Stimulated activated CD4-positive, alpha-beta T cell treated with anti-CD3 and anti-CD28 coated beads, Interleukin-1b, Interleukin-23, amount 100 ng/mL, for 48 hours (primary cell): ENCODE measurements around the gene HSFX2.
"Not testable (repeated sequence)": the region's sequence is repeated elsewhere in the genome, so short reads cannot be mapped to it uniquely, and the experiment has no call there.

Experiments
- DNase-seq: peaks from one replicate; pipeline ENCODE4 v3.0.0-alpha.2; 2020

The HSFX2 gene

DNA sequence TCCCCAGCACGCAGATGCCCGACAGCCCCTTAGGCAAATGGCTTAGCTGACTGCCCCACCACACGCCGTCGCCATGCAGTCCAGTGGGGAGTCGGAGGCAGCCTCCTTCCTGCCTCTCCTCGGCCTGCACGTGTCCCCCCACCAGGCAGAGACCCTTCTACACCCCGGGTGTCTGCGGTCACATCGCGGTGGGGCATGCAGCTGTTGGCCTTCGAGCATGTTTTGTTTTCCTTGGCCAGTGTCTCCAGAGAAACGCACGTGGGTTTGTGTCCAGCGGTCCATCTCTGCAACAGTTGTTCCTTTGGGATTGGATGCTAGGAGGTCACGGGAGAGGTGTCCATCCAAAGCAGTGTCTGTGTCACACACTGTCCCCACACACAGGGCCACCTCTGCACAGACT is at the start of gene HSFX2:
TSS of gene HSFX2 (minus strand) at position 101 of the 400 bp plus-strand sequence. CDS start 614 bp downstream, outside the sequence.
- DNase-seq = not testable (repeated sequence)

- no peak for DNase-seq
Observed at GRCh38 chrX:149643496-149643895, 48.4 kb upstream of the HSFX2 start.

GRCh38 chrX:149641835-149642234 is 46.7 kb upstream of the HSFX2 start:
- DNase-seq = no peak

DNA sequence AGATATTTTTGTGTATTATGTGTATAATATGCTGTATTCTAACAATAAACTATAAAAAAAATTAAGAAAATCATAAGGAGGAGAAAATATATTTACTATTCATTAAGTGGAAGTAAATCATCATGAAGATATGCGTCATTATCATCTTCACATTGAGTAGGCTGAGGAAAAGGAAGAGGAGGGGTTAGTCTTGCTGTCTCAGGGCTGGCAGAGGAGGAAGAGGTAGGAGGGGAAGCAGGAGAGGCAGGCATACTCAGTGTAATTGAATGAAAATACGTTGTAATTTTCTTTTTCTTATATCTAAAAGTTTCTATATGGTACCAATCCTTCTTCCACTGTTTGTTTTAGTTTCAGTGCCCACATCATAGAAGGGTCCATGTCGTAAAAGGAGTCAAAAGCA is 46.3 kb upstream of the HSFX2 start:
- DNase-seq = no peak

DNA sequence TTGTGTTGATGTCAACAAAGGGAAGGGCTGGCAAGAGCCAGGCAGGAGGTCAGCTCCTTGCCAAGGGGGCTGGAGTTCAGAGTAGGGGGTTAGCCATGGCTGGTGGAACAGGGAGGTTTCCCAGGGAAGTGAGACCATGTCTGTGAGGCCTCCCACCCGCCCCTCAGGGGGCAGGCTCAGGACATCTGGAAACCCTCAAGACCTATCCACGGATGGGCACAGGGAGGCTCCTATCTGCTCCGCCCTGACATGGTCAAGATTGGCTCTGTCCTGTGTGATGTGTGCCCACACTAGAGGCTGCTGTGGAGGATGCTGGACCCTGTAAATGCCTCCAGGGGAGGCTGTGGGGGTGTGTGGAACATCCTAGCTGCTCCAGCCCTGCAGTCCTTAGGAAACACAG is 44.5 kb upstream of the HSFX2 start:
- no peak for DNase-seq

DNA sequence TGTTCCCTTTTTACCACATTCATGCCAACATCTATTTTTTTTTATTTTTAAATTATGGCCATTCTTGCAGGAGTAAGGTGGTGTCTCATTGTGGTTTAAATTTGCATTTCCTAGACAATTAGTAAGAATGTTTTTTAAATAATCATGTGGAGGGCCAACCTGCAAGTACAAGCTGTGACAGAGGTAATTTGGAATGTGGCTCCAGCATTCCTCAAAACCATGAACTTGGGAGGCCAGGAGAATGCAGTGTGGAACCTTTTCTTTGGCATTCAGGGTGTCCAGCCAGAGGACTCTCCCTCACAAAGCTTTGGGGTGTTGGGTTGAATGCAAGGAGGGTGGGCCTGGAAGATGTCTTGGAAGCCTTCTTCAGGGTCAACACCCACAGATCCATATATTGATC is 43.7 kb upstream of the HSFX2 start:
- DNase-seq = no peak

DNA sequence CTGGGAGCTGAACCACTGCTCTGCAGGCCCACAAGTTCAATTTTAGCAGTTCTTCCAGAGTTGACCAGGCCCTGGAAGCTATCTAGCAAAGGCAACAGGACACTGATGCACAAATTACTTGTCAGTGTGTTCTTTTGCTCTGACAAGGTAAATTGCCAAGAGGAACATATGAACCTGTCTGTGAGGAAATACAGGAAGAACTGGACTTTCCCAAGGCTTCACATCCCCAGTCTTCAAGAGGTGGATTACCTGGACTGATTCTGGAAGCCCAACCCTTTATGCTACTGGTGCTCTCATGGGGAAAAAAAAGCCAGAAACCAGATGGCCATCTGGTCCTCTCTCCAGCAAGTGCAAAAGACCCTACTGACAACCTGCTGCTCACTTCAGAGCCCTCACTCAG is 38.4 kb upstream of the HSFX2 start:
- DNase-seq = no peak

DNA sequence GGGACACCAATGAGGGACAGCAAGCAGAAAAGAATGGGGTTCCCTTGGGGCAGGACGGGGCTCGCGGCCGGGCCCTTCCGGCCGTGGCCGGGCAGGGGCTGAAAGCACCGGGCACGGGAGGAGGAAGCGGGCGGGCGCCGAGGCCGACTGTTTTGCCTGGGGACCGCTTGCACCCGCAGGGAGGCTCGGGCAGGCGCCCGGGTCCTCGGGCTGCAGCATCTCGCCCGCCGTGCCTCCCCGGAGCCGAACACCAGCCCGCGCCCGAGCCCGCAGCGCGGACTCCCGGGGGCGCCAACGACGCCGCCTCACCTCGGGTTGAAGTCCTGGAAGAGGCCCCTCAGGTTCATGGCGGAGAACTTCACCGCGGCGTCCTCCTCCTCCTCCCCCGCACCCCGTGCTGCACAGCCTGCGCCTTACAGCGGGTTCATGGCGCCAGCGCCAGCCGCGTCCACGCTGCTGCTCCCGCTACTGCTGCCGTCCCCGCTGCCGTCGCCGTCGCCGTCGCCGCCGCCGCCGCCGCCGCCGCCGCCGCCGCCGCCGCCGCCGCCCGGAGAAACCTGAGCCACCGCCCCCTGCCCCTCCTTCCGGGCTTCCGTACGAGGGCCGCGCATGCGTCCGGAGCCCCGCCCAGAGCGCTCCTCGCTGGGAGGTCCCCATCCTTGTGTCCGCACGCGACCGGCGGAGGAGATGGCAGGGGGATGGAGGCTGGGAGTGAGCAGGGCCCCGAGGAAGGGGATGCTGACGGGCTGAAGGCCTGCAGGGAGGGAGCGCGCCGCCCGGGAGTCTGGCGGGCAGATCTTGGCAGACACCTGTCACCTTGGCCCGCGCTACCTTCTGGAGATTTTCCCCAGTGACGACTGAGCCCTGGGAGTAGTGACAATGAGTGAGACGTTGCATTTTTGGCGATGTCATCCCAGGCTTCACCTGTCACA is 36.4 kb upstream of the HSFX2 start, which contains the start of gene TMEM185A:
TSS of gene TMEM185A (minus strand) at position 559 of the 932 bp plus-strand sequence. CDS start at position 347, 212 bp downstream.
- DNase-seq = peak; percentile 73

GRCh38 chrX:149630681-149631233 is 35.6 kb upstream of the HSFX2 start:
- no peak for DNase-seq

DNA sequence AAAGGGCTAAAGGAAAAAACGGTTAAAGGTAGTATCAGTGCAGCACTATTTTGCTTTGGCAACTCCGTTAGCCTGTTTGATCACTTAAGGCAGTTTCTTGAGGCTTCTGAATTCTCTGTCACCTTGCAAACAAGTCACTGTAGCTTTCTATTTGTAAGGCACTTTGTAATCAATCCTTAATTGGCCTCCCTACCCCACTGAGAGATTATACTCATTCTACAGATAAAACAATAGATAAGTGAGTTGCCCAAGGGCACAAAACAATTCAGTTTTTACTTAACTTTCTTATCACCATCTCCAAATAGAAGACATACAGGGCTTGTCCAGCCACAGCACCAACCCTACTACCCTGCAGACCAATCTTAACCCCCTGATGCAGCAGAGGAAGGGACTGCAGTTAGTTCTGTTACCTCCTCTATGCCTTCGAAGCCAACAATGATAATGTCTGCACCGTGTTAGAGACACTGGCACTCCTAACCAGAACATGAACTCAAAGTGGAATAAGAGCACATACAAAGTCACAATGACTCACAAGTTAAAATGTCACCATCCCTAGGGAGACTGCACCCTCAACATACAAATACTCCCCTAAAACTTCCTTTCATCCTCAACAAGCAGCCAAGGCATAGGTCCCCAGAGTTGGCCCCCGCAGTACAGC is 34.7 kb upstream of the HSFX2 start:
- no peak for DNase-seq

DNA sequence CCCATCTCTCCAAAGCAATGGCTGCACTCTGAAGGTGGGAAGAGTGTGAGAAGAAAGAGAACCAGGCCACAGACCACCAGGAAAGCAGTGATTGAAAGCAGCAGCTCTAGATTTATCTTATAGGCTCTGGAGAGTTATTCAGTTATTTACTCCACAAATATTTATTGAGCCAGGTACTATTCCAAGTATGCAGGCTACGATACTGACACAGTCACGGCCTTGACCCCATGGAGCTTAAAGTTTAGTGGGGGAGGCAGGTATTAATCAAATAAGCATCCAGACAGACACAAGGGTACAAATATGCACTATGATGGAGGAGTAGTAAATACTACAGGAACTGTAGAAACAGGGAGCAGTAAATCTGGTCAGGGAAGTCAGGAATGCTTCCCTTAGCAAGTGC is 33.7 kb upstream of the HSFX2 start:
- DNase-seq = no peak

DNA sequence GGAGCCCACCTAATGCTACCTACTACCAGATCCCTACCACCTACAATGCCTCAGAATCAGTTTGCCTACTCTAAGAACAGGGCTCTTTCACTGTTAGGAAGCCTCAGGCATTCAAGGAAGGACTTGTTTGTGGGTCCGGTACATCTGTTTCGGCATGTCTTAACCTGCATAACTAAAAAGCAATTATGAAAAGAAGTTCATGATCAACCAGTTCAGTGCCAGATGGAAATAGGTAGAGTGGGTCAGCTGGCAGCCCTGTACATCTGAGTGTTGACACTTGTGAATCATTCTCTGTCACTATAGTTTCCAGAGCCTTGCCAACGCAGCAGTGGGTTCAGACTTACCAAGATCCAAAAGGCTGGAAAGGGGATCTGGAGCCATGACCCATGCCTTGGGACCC is 33.2 kb upstream of the HSFX2 start:
- DNase-seq = no peak

GRCh38 chrX:149626829-149627228 is 31.7 kb upstream of the HSFX2 start:
- not testable (repeated sequence) for DNase-seq

GRCh38 chrX:149619662-149620061 is 24.5 kb upstream of the HSFX2 start:
- not testable (repeated sequence) for DNase-seq

DNA sequence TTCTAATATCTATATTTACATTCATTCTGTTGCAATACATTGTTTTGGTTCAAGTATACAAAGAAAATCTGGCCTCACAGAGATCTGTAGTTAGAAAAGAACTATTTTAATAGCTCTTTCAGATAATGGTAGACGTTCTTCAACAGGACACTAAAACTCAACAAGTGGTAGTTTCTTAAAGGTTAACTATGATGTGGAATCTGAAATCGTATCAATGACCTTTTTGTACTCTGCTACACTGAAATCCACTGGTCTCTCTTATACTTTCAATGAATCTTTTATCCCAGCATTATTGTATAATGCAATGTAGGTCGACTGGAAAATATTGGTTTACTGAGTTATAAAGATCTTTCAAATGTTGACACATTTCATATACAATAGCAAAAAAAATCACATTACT is 23.8 kb upstream of the HSFX2 start:
- no peak for DNase-seq

GRCh38 chrX:149611623-149612175 is 16.6 kb upstream of the HSFX2 start:
- no peak for DNase-seq

GRCh38 chrX:149610511-149610910 is 15.4 kb upstream of the HSFX2 start:
- no peak for DNase-seq

DNA sequence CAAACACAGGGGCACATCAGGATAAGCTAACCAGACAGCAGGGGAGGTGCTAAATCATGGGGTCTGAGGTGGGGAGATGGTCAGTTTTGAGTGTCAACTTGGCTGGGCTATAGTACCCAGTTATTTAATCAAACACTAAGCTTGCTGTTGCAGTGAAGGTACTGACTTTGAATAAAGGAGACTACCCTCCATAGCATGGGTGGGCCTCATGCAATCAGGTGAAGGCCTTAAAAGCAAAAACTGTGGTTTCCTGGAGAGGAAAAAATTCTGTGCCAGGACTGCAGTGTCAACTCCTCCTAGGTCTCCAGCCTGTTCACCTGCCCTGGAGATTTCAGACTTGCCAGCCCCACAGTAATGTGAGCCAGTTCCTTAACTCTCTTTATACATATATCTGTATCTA is 12.6 kb upstream of the HSFX2 start:
- DNase-seq = no peak

DNA sequence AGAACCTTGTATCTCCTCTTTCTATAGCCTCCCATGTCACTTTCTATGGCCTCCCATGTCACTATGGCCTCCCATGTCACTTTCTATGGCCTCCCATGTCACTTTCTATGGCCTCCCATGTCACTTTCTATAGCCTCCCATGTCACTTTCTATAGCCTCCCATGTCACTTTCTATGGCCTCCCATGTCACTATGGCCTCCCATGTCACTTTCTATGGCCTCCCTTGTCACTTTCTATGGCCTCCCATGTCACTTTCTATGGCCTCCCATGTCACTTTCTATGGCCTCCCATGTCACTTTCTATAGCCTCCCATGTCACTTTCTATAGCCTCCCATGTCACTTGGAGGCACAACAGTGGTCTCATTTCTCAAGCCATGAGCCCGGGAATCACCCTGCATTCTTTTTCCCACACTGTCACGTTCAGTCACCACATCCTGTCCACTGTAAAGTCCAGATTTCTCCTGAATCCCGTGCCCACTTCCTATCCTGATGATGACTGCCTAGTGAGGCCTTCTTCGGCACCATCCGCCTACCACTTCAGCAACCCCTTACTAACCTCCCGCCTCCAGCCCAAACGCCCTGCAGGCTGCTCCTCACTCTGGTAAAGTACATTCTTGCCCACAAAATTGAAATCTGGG is 10.3 kb upstream of the HSFX2 start:
- DNase-seq = not testable (repeated sequence)

- DNase-seq = not testable (repeated sequence)
Observed at GRCh38 chrX:149598603-149599002, 3.5 kb upstream of the HSFX2 start.

- not testable (repeated sequence) for DNase-seq
Observed at GRCh38 chrX:149595943-149596342, 829 bp upstream of the HSFX2 start.

- DNase-seq = not testable (repeated sequence)
Observed at GRCh38 chrX:149590993-149591392, 4.1 kb downstream of the HSFX2 start.

DNA sequence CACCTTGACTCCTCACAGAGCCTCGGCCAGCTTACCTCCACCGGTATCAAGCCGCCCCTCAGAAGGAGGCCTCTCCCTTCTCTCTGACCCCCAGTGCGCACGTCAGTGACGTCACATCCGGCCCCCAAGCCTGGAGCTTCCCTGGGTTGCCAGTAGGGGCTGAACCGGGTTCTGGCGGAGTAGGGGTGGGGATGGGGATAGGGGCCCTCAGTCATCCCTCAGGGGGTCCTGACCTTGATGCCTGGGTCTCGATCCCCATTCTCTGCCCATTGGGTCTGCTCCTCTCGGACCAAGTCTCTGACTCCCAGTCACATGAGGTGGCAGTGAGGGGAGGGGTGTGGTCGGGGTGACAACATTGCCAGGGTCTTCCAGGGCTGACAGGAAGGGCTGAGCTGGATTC is 7.8 kb downstream of the HSFX2 start, which contains the start of gene MAGEA9B:
TSS of gene MAGEA9B (minus strand) at position 101 of the 400 bp plus-strand sequence. CDS start 4,280 bp downstream, outside the sequence.
- not testable (repeated sequence) for DNase-seq
